Measurements from ENCODE around the gene GPATCH8.

DNA sequence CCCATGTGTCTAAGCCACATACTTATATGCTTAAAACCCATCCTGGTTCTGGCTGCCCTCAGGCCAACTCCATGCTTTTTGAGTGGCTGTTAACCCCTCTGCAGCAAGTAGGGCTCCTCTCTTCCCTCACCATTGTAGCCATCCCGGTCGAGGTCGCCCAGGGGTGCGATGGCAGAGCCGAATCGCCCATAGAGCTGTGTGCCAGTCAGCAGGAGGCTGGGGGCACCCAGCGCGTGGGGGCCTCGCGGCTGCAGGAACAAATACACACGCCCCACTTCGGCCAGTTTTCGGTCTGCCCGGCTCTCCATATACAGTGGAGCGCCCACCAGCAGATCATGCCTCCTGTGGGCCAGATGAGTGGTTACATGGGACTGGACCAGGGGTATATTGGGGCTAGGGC lies 119.8 kb downstream of the GPATCH8 start:
- TF ChIP-seq, protein P1, sequence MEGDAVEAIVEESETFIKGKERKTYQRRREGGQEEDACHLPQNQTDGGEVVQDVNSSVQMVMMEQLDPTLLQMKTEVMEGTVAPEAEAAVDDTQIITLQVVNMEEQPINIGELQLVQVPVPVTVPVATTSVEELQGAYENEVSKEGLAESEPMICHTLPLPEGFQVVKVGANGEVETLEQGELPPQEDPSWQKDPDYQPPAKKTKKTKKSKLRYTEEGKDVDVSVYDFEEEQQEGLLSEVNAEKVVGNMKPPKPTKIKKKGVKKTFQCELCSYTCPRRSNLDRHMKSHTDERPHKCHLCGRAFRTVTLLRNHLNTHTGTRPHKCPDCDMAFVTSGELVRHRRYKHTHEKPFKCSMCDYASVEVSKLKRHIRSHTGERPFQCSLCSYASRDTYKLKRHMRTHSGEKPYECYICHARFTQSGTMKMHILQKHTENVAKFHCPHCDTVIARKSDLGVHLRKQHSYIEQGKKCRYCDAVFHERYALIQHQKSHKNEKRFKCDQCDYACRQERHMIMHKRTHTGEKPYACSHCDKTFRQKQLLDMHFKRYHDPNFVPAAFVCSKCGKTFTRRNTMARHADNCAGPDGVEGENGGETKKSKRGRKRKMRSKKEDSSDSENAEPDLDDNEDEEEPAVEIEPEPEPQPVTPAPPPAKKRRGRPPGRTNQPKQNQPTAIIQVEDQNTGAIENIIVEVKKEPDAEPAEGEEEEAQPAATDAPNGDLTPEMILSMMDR (IDR thresholded peaks at IDR 0.05 in 8 of 11, conservative IDR thresholded peaks at IDR 0.05 in 3 of 11): no peak
- TF ChIP-seq POLR2A (IDR thresholded peaks at IDR 0.05) (no peak), POLR2AphosphoS5 (IDR thresholded peaks at IDR 0.05) (no peak)
